WERI-Rb-1 (cell line): ENCODE data around the gene RGS9BP.

Source experiments
- DNase-seq: peaks from one replicate; pipeline ENCODE4 v3.0.0-alpha.2; 2020
- H3K27ac ChIP-seq: fragments of 250-450 bp; sonication (Bioruptor Pico); 2 replicates; pipeline ENCODE4 v1.5.1; 2020; ENCODE audit warnings: mild to moderate bottlenecking, moderate library complexity
- H3K27me3 ChIP-seq: fragments of 250-450 bp; sonication (Bioruptor Pico); 2 replicates; pipeline ENCODE4 v1.5.1; 2021; ENCODE audit warnings: mild to moderate bottlenecking, low read depth, moderate library complexity; ENCODE audit not compliant: insufficient read depth, severe bottlenecking
- H3K36me3 ChIP-seq: fragments of 250-450 bp; sonication (Bioruptor Pico); 2 replicates; pipeline ENCODE4 v1.5.1; 2020; ENCODE audit warnings: mild to moderate bottlenecking, moderate library complexity
- H3K4me3 ChIP-seq: 2 replicates; pipeline ENCODE4 v1.5.1; 2011; ENCODE audit warnings: low read depth, mild to moderate bottlenecking, control low read depth, low read length
- H3K9me3 ChIP-seq: fragments of 250-450 bp; sonication (Bioruptor Pico); 2 replicates; pipeline ENCODE4 v1.5.1; 2021; ENCODE audit warnings: mild to moderate bottlenecking, moderate library complexity; ENCODE audit not compliant: severe bottlenecking
- TF ChIP-seq, protein P1 (sequence below): IDR thresholded peaks from 2 replicates; pipeline ENCODE4 v1.5.1; 2011; ENCODE audit warnings: low read depth, mild to moderate bottlenecking, control low read depth, inconsistent platforms, low read length

The RGS9BP gene, protein sequence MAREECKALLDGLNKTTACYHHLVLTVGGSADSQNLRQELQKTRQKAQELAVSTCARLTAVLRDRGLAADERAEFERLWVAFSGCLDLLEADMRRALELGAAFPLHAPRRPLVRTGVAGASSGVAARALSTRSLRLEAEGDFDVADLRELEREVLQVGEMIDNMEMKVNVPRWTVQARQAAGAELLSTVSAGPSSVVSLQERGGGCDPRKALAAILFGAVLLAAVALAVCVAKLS

DNA sequence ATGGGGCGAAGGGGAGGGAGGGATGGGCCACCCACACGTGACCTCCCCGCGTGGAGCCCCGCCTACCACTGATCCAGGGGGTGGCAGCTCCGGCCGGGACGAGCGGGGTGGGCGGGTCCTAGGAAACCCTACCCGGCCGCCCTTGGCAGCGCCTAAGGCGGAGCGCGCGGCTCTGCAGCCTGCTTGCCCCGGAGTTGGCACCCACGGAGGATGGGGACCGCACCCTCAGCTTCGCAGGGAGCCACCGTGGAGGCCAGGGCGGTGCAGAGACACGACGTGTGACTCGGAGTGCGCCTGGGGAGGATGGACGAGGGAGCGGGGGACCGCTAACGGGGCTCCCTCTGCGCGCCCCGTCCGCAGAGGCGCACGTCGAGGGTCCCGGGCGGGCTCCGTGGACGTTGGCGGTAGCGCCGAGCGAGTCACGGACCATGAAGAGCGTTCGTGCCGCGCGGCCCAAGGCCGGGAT, at the start of gene RGS9BP:
Gene RGS9BP (plus strand): TSS at position 129 of the 466 bp plus-strand sequence. CDS start 416 bp downstream, outside the sequence.
- no peaks in the 10 kb centered on the region for H3K36me3 ChIP-seq
- H3K4me3 ChIP-seq = peak within 1 kb of the TSS; percentile 64
- no peaks in the 10 kb centered on the region for H3K9me3 ChIP-seq
- TF ChIP-seq, protein P1, sequence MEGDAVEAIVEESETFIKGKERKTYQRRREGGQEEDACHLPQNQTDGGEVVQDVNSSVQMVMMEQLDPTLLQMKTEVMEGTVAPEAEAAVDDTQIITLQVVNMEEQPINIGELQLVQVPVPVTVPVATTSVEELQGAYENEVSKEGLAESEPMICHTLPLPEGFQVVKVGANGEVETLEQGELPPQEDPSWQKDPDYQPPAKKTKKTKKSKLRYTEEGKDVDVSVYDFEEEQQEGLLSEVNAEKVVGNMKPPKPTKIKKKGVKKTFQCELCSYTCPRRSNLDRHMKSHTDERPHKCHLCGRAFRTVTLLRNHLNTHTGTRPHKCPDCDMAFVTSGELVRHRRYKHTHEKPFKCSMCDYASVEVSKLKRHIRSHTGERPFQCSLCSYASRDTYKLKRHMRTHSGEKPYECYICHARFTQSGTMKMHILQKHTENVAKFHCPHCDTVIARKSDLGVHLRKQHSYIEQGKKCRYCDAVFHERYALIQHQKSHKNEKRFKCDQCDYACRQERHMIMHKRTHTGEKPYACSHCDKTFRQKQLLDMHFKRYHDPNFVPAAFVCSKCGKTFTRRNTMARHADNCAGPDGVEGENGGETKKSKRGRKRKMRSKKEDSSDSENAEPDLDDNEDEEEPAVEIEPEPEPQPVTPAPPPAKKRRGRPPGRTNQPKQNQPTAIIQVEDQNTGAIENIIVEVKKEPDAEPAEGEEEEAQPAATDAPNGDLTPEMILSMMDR = no peak
- DNase-seq = peak; percentile 73
- H3K27ac ChIP-seq = no peak within 1 kb of the TSS
- peaks cover 16% of the 10 kb centered on the region for H3K27me3 ChIP-seq

DNA sequence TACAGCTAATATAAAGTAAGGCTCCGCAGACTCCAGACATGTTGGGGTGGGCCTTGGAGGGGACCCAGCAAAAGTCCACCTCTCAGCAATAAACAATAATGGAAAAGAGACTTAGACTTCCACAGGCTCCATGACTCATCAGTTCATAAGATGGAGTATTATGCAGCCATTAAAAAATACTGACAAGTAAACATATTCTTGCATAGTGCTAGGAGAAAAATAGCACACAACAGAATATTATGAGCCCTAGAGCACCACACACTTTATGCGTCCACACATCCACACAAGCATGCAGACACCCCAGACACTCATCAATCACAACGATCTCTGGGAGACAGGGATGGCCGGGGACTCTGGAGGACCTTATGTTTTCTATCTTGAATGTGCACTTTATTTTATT, 48.7 kb upstream of the RGS9BP start:
- no peak overlapping the region for H3K4me3 ChIP-seq
- H3K36me3 ChIP-seq = peaks cover 4% of the 10 kb centered on the region; the same call in 1 of the 2 replicates
- no peaks in the 10 kb centered on the region for H3K9me3 ChIP-seq
- H3K27ac ChIP-seq = no peak overlapping the region
- TF ChIP-seq, protein P1 = no peak
- no peaks in the 10 kb centered on the region for H3K27me3 ChIP-seq
- no peak for DNase-seq

DNA sequence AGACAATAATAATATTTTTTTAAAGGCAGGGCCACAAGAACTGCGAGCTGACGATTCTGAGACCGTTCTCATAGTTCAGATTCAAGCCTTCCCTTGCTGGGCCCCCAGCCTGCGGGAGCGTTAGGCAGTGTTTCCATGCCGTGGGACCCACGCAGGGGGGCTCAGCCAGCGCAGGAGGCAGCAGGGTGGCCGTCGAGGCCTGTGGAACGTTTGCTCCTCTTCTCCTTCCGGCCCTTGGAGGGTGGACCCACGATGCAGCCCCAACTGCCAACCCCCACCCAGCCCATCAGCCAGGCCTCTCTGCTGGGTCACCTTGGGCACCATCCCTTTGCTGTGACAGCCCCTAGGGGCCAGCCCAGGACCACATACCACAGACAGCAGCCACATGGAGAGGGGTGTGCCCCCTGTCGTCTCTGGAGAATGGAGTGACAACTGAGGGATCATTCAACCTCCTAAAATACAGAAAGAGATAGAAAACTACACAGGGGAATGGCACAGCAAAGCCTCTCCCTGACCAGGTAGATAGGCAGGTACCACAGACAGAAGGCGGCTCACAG, 47.9 kb upstream of the RGS9BP start:
- no peaks in the 10 kb centered on the region for H3K9me3 ChIP-seq
- no peak overlapping the region for H3K4me3 ChIP-seq
- H3K36me3 ChIP-seq = peaks cover 4% of the 10 kb centered on the region; the same call in 1 of the 2 replicates
- TF ChIP-seq, protein P1 = no peak
- no peaks in the 10 kb centered on the region for H3K27me3 ChIP-seq
- H3K27ac ChIP-seq = no peak overlapping the region
- DNase-seq = no peak

DNA sequence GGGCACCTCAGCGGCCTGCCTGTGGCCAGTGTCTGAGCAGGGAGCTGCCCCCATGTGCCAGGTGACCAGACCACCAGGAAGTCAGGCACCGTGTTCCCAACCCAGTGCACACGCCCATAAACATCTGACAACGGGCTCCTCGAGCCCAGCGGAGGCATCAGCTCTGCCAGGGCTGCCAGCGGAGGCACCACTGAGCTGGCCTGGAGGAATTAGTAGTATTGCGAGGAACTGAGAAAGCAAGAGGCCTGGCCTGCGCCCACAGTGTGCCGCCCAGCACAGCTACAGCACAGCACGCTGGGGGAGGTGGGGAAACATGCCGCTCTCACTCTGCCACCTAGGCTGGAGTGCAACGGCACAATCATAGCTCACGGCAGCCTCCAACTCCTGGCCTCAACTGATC, 45.3 kb upstream of the RGS9BP start:
- no peaks in the 10 kb centered on the region for H3K36me3 ChIP-seq
- no peak overlapping the region for H3K4me3 ChIP-seq
- no peaks in the 10 kb centered on the region for H3K27me3 ChIP-seq
- TF ChIP-seq, protein P1 = no peak
- no peak for DNase-seq
- H3K9me3 ChIP-seq = no peaks in the 10 kb centered on the region
- H3K27ac ChIP-seq = no peak overlapping the region

DNA sequence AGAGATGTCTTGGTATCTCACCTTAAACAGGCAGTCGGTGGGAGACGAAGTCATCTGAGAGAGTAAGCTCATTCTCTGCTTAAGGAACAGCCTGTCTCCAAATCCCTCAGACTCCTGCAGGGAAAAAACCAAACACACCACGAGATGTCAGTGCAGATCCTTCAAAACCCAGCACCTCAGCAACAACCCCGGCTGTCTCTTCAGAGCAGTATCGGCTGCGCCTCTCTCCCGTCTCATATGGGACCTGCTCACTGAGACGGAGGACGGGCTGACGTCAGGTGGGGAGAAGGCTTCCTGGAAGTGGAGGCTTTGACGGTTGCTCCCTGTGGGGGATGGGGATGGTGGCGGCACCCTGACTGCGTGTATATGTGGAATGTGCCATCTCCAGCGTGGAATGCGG, 44.3 kb upstream of the RGS9BP start:
- Histone ChIP-seq H3K27ac (no peak overlapping the region), H3K4me3 (no peak overlapping the region), H3K9me3 (no peaks in the 10 kb centered on the region), H3K36me3 (no peaks in the 10 kb centered on the region), H3K27me3 (no peaks in the 10 kb centered on the region)
- DNase-seq = peak; percentile 77
- TF ChIP-seq, protein P1 = peak; percentile 71
